NCI-H2029 treated with DMSO at 0.1 percent for 48 hours (cell line): ENCODE results near the gene SMYD2.

ENCODE experiments used
- DNase-seq: peaks from one replicate; lab custom pipeline; 2025; lab: John Stamatoyannopoulos, UW

SMYD2 gene

DNA sequence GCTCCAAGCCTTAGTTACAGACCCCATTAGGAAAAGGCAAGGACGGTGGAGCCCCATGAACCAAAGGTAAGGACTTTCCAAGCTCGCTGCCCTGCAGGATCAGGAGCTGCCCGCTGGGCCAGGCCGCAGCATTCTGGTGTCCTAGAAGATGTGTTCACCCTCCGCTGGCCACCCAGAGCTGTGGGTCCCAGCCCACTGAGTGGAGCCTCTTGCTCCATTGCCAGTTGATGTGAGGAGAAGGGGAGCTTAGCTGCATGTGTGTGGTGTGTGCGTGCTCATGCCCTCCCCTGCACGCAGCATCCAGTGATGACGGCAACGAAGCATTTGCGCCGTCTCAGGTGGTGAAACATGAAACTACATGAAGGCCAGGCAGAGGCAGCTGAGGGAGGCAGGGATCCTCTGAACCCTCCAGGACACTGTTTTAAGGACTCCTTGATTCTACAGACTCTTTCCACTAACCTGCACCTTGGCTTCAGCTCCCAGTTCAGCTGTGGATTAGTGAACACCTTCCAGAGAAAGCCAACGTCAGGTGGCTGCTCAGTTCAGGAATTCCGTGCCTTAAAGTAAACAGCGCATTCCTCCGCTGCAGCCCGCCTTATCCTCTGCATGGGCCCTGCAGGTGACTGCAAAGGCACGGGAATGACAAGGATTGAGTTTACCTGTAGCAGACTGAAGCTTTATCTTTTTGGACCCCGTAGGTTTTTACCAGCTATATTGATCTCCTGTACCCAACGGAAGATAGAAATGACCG lies 48.7 kb downstream of the SMYD2 start:
- DNase-seq = no peak

DNA sequence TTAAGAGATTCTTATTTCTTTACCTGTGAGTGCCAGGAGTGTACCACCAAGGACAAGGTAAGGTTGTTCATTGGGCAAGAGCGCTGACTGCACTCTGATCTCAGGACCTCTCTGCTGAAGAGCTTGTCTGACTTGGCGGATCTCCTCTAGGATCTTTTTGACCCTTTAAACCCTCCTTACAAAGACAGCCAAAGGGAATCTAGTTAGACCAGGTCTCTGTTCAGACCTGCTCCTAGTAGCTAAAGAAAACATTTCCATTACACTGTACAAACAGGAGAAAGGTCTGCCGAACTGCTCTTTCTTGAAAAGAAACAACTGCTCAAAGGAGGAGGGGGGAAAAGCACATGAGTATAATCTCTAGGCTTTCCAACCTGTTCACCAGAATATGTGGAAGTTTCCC lies 49.3 kb downstream of the SMYD2 start:
- DNase-seq = no peak

GRCh38 chr1:214330715-214331114 lies 49.8 kb downstream of the SMYD2 start:
- DNase-seq = no peak

DNA sequence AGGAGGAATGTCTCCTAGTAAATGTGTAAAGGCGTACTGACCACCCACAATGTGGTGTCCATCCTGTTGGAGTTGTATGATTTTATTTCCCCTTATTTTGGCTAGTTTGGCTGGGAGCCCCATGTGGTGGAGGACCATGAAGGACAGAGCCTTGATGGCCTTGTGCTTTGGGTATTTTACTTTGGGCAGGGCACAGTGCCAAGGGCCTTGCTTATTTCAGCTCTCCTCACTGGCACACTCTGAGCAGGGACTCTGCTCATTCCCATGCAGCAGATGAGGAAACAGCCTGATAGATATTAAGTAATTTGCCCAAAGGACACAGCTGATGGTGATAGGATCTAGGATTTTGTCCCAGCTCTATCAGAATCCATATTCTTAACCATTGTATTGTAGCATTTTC lies 50.2 kb downstream of the SMYD2 start:
- DNase-seq = no peak

DNA sequence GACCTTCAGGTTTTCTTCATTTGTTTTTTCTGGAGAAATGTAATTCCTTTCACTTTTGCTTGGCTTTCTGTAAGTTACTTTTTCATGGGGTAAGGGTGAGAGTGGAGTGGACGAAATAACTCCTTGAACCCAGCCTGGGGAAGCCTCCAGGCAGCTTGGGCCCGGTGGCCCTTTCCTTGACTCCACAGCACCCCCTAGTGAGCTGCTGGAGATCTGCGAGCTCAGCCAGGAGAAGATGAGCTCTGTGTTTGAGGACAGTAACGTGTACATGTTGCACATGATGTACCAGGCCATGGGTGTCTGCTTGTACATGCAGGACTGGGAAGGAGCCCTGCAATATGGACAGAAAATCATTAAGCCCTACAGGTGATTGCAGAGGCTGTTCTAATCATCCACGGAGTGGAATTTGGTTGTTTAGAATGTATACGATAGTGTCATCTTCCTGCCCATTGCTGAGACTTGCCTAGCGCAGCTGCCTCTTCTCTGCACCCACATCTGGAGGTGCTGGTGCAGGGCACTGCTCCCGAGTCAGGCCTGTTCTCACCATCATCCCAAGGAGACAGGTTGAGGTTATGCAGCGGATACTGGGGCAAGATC lies 51.0 kb downstream of the SMYD2 start:
- no peak for DNase-seq

- DNase-seq = no peak
Measured at GRCh38 chr1:214332946-214333798, 52.2 kb downstream of the SMYD2 start.

GRCh38 chr1:214335567-214335966 lies 54.6 kb downstream of the SMYD2 start:
- no peak for DNase-seq

GRCh38 chr1:214337015-214337414 lies 56.1 kb downstream of the SMYD2 start:
- no peak for DNase-seq

DNA sequence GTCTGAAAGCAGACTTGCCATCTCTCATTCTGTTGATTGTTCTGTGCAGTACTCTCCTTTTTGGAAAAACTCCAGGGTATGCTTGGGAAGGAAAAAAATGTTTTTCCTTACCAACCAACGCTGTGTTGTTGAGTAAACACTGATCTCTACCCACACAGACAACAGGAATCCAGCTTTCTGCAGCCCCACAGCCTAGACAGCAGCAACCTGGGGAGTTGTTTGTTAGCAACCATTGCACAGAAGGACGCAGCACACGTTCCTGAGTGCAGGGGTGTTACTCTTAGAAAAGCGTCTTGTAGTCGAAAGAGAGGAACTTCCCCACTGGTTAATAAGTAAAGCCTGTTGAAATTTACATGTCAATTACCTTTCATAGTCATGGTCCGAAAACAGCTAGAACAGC lies 56.6 kb downstream of the SMYD2 start:
- no peak for DNase-seq

DNA sequence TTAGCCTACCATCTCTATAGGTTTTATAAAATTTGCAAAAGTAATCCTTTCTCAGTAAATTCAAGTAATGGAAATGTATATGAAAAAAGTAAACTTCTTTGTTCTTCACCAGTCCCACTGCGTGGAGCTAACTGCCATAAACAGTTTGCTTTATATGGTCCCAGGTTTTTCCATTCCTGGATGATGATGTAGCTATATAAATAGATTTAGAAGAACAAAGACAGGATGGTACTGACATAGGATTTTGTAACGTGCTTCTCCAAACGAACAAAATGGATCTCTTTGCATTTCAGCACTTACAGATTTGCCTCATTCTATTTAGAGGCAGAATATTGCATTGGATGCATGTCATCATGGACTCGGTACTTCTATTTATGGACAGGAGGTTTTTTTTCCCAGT lies 57.3 kb downstream of the SMYD2 start:
- DNase-seq = no peak

DNA sequence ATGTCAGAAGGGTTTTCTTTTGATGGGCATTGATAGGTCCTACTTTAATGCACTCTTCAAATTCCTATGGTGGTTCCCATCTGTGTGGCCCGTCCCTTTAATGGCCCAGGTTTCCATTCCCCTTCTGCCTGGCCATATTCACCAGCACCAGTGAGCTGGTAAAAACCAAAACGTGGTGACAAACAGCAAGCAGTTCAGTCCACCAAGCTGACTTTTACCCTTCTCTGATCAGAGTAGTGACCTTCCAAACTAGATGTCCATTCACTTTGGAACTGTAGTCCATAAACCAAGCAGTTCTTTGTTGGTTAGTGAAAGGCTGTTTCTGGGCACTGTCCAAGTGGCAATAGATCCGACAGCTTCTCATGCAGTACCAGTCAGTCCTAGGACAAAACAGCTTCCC lies 60.5 kb downstream of the SMYD2 start:
- no peak for DNase-seq

GRCh38 chr1:214341932-214342331 lies 61.0 kb downstream of the SMYD2 start:
- no peak for DNase-seq

GRCh38 chr1:214342525-214342924 lies 61.6 kb downstream of the SMYD2 start:
- no peak for DNase-seq

DNA sequence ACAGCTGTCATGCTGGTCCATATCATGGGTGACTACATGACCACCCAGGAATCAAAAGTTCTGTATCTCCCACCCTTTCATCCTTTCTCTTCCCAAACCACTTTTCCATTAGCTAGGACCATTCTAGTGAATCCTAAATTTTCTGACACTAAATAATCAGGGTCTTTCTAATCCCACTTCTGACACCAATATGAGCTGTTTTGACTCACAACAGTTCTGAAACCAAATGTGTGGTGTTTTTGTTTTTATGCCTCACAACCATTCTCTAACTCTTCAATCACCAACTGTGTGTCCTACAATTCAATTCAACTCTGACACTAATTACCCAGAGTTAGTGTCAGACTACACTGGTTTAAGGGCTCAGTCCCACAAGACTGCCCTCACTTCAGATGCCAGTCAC lies 63.9 kb downstream of the SMYD2 start:
- DNase-seq = no peak

DNA sequence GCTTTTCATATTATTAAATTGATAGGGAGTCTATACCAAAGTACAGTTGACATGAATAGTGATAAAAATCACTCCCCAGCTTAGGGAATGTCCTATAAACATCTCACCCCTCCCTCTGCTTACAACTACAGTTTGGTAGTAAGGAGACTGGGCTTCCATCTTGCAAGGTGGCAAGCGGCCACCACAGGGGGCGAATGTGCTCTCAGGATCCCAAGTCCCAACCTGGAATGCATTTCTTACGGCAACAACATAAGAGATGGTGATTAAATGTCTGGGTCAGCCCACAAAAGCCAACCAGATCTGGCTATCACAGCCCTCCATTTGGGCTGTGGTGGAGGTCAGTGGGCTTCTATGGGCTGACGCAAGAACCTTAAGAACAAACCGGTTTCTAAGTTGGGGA lies 68.0 kb downstream of the SMYD2 start:
- DNase-seq = no peak

GRCh38 chr1:214349781-214350180 lies 68.8 kb downstream of the SMYD2 start:
- DNase-seq = no peak

- DNase-seq = no peak
Measured at GRCh38 chr1:214351551-214352277, 70.8 kb downstream of the SMYD2 start.

GRCh38 chr1:214352838-214353237 lies 71.9 kb downstream of the SMYD2 start:
- no peak for DNase-seq

GRCh38 chr1:214354440-214355148 lies 73.6 kb downstream of the SMYD2 start:
- DNase-seq = no peak

GRCh38 chr1:214360116-214360515 lies 79.2 kb downstream of the SMYD2 start:
- DNase-seq = no peak

- DNase-seq = no peak
Measured at GRCh38 chr1:214360525-214361164, 79.7 kb downstream of the SMYD2 start.
